Endodermal cell (in vitro differentiated cells): ENCODE data around the gene NELFCD. TPM values are rescaled to one million over a fixed set of nuclear protein-coding genes. Genes with fewer than 3 reads are reported as not detected.
A peak's percentile ranks its signal among the peaks of the same experiment; 100 is the strongest.
"Not testable (repeated sequence)": the region's sequence is repeated elsewhere in the genome, so short reads cannot be mapped to it uniquely, and the experiment has no call there.

Experiments used
- DNase-seq: peaks from one replicate; pipeline ENCODE4 v3.0.0-alpha.2; 2017
- H3K27ac ChIP-seq: 2 replicates; pipeline ENCODE4 v1.5.1; 2013; ENCODE audit warnings: mild to moderate bottlenecking, low read depth, low read length, moderate library complexity
- H3K27me3 ChIP-seq: 2 replicates; pipeline ENCODE4 v1.6.1; 2013; ENCODE audit warnings: mild to moderate bottlenecking, low read length, moderate library complexity; ENCODE audit not compliant: insufficient read depth, control insufficient read depth, poor library complexity, severe bottlenecking
- H3K36me3 ChIP-seq: 2 replicates; pipeline ENCODE4 v1.7.0; 2013; ENCODE audit warnings: mild to moderate bottlenecking, low read length, moderate library complexity; ENCODE audit not compliant: control insufficient read depth, insufficient read depth
- H3K4me1 ChIP-seq: one replicate; pipeline ENCODE4 v1.7.0; 2013; ENCODE audit warnings: low read length; ENCODE audit not compliant: control insufficient read depth, insufficient read depth
- H3K4me3 ChIP-seq: 2 replicates; pipeline ENCODE4 v1.5.1; 2013; ENCODE audit warnings: mild to moderate bottlenecking, low read length, moderate library complexity
- H3K9ac ChIP-seq: 2 replicates; pipeline ENCODE4 v1.6.1; 2013; ENCODE audit warnings: mild to moderate bottlenecking, low read length, moderate library complexity; ENCODE audit not compliant: poor library complexity, severe bottlenecking; ENCODE audit errors: extremely low read depth
- H3K9me3 ChIP-seq: 2 replicates; pipeline ENCODE4 v1.6.1; 2013; ENCODE audit warnings: mild to moderate bottlenecking, low read length, moderate library complexity; ENCODE audit not compliant: control insufficient read depth
- H3K27ac Mint-ChIP-seq: 2 replicates; pipeline ENCODE4 v1.8.0; 2020; ENCODE audit warnings: mixed read lengths
- H3K27me3 Mint-ChIP-seq: 2 replicates; pipeline ENCODE4 v1.8.0; 2021; ENCODE audit warnings: mild to moderate bottlenecking, mixed read lengths; ENCODE audit not compliant: insufficient read depth
- H3K36me3 Mint-ChIP-seq: 2 replicates; pipeline ENCODE4 v1.8.0; 2020; ENCODE audit warnings: low read depth, mixed read lengths
- H3K4me1 Mint-ChIP-seq: 2 replicates; pipeline ENCODE4 v1.8.0; 2020; ENCODE audit warnings: mixed read lengths
- H3K4me3 Mint-ChIP-seq: 2 replicates; pipeline ENCODE4 v1.8.0; 2020; ENCODE audit warnings: mild to moderate bottlenecking, moderate library complexity, mixed read lengths
- H3K9me3 Mint-ChIP-seq: 2 replicates; pipeline ENCODE4 v1.8.0; 2020; ENCODE audit warnings: mild to moderate bottlenecking, mixed read lengths
- CTCF ChIP-seq: fragments of 200-600 bp; sonication (generic); conservative IDR thresholded peaks from 2 replicates; pipeline ENCODE4 v1.5.0; 2021; ENCODE audit warnings: antibody characterized with exemption, mild to moderate bottlenecking
- WGBS, 2 experiments: methylation state at CpG; one replicate each; pipeline versions ENCODE4 v1.1.5 to v1.1.7; 2013; ENCODE audit warnings: missing lambda C conversion rate in 2 of 2, mixed read lengths in 1 of 2; ENCODE audit not compliant: insufficient coverage in 1 of 2, insufficient read length in 1 of 2; 5-methylcytosine and 5-hydroxymethylcytosine counted together
- total RNA-seq, 2 donors: library from RNA; stranded (reverse); fragmentation: NEBNext Ultra II Directional in 1 of 2; extraction: Animal tissue kit (Norgen Biotek cat#: 25700) in 1 of 2; gene quantifications; 2 replicates in 1 of 2; 3 replicates in 1 of 2; pipeline ENCODE4 v1.2.1, GENCODE V29; 2021

NELFCD gene
- total RNA-seq, 2 donors from 2014 or later = 66.6 to 72.5 TPM

GRCh38 chr20:59010995-59011873 lies 30.2 kb downstream of the NELFCD start:
- WGBS, 2 experiments = 87 to 89% methylated on average over 11 to 17 of the region's 17 CpGs
- Histone ChIP-seq H3K27me3 (peaks cover 16% of the 10 kb centered on the region), H3K4me3 (no peak overlapping the region), H3K36me3 (no peaks in the 10 kb centered on the region), H3K9me3 (no peaks in the 10 kb centered on the region), H3K9ac (no peak overlapping the region), H3K27ac (peak overlapping the region; percentile 71), H3K4me1 (no peaks in the 10 kb centered on the region)
- peaks cover 46% of the 10 kb centered on the region for H3K27me3 Mint-ChIP-seq
- H3K9me3 Mint-ChIP-seq = no peaks in the 10 kb centered on the region
- no peak for DNase-seq
- H3K4me3 Mint-ChIP-seq = no peak overlapping the region
- no peaks in the 10 kb centered on the region for H3K36me3 Mint-ChIP-seq
- peaks cover 7% of the 10 kb centered on the region for H3K4me1 Mint-ChIP-seq
- H3K27ac Mint-ChIP-seq = no peak overlapping the region
- no peak for TF ChIP-seq CTCF

GRCh38 chr20:59011874-59012157 lies 30.8 kb downstream of the NELFCD start:
- not testable (repeated sequence) for DNase-seq, H3K36me3 Mint-ChIP-seq, H3K27ac ChIP-seq, H3K4me1 Mint-ChIP-seq, H3K4me3 Mint-ChIP-seq, H3K9me3 ChIP-seq, H3K36me3 ChIP-seq, H3K9ac ChIP-seq, H3K4me1 ChIP-seq, H3K4me3 ChIP-seq, H3K27ac Mint-ChIP-seq, H3K9me3 Mint-ChIP-seq
- H3K27me3 Mint-ChIP-seq = peaks cover 48% of the 10 kb centered on the region
- H3K27me3 ChIP-seq = peaks cover 16% of the 10 kb centered on the region
- WGBS, 2 experiments = 91 to 97% methylated on average over 2 to 3 of the region's 3 CpGs

GRCh38 chr20:59013031-59013951 lies 32.2 kb downstream of the NELFCD start:
- Histone ChIP-seq H3K27me3 (peaks cover 8% of the 10 kb centered on the region), H3K4me3 (no peak overlapping the region), H3K9me3 (no peaks in the 10 kb centered on the region), H3K9ac (no peak overlapping the region), H3K27ac (no peak overlapping the region), H3K4me1 (no peaks in the 10 kb centered on the region), H3K36me3 (no peaks in the 10 kb centered on the region)
- Mint-ChIP-seq H3K36me3 (no peaks in the 10 kb centered on the region), H3K27me3 (peaks cover 47% of the 10 kb centered on the region), H3K27ac (no peak overlapping the region), H3K4me3 (no peak overlapping the region), H3K9me3 (no peaks in the 10 kb centered on the region), H3K4me1 (peaks cover 9% of the 10 kb centered on the region)
- 89 to 91% methylated on average over 10 to 17 of the region's 17 CpGs for WGBS, 2 experiments
- DNase-seq = peak; percentile 39
- TF ChIP-seq CTCF = no peak
